HG03342 (cell line): Measurements from ENCODE around the gene PKNOX2.

Experiments
- ATAC-seq: cut with Tn5 transposase; IDR thresholded peaks from one replicate; pipeline ENCODE4 v1.9.1; 2021; ENCODE audit warnings: mild to moderate bottlenecking, moderate library complexity; ENCODE audit not compliant: unreplicated experiment

PKNOX2 gene

DNA sequence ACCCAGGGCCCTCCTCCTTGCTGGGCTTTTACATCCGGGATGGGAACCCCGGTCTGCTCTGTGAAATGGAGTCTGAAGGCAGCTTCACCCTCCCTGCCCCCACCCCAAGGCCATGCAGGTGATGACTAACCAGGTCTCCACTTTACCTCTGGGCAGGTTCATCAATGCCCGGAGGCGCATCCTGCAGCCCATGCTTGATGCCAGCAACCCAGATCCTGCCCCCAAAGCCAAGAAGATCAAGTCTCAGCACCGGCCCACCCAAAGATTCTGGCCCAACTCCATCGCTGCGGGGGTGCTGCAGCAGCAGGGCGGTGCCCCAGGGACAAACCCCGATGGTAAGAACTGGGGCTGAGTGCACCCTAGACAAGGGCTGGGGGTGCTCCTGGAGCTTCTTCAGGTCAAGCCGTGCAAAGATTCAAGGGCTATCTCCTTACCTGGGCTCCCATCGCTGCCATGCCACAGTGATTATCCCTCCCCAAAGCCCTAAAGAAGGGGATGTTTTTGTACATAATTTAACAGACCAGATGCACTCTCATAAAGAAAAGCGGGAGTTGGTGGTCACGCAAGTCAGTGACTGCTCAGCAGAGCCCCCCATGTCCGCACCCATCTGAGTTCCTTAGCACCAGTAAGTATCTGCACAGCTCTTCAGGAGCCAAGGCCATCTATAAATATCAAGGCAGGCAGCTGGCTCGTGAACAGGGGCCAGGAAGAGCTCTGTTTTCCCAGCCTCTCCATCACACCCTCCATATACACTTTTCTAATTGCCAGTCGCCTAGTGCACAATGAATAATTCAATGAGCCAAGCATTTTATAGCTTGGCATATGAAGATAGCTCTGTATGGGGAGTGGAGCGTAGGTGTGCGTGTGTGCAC is 265.5 kb downstream of the PKNOX2 start:
- no peak for ATAC-seq

DNA sequence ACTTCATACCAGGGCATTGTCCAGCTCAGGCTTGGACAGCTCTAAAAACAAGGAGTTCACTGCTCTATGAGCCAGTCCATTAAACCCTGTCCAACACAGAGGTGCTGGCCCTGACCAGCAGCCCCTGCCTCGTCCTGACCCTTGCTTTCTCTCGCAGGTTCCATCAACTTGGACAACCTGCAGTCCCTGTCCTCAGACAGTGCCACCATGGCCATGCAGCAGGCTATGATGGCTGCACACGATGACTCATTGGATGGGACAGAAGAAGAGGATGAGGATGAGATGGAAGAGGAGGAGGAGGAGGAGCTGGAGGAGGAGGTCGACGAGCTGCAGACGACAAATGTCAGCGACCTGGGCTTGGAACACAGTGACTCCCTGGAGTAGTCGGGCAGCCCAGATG is 266.5 kb downstream of the PKNOX2 start:
- no peak for ATAC-seq

DNA sequence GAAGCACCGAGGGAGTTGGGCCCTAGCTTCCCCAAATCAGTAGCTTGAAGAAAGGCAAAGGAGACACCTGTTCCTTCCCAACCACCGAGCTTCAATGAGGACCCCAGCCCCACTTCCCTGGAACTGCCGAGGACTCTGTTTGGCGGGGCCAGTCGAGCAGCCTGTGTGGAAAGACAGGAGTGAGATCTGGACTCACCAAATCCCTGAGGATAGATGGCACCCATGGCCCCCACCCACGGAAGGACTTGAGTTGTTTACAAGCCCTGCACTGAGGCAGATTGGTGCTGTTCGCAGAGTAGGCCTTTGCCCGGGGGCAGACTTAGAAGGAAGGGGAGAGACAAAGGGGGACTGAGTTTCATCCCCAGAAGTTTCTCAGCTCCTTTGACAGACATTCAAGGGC is 266.9 kb downstream of the PKNOX2 start:
- ATAC-seq, result no peak

DNA sequence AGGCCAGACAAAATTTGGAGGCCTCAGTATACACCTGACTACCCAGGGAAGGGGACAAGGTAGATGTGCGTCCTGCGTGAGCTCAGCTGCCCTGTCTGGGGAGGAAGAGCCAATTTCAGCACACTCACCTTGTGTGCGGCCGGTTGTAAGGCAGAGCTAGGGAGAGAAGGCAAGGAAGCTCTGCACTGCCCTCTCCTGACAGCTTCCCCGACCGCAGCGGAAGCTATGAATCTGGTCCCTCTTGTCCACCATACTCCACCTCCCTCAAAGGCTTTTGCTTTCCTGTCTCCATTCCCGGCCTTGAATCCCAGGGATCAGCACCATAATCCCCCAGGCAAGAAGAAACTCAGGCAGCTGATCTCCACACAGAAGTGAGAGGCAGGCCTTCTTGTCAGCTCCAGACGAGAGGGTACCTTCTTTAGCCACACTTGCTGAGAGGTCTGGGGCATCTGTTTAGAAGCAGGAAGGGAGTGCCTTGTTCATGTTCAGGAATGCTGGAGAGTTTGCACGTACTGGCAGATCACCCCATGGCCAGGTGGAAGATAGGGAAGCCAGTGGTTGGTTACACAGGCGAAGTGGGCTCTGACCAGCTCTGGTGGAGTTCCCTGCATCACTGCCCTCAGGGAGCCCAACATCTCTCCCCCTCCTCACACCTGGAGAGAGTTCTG is 269.0 kb downstream of the PKNOX2 start:
- ATAC-seq, result no peak

DNA sequence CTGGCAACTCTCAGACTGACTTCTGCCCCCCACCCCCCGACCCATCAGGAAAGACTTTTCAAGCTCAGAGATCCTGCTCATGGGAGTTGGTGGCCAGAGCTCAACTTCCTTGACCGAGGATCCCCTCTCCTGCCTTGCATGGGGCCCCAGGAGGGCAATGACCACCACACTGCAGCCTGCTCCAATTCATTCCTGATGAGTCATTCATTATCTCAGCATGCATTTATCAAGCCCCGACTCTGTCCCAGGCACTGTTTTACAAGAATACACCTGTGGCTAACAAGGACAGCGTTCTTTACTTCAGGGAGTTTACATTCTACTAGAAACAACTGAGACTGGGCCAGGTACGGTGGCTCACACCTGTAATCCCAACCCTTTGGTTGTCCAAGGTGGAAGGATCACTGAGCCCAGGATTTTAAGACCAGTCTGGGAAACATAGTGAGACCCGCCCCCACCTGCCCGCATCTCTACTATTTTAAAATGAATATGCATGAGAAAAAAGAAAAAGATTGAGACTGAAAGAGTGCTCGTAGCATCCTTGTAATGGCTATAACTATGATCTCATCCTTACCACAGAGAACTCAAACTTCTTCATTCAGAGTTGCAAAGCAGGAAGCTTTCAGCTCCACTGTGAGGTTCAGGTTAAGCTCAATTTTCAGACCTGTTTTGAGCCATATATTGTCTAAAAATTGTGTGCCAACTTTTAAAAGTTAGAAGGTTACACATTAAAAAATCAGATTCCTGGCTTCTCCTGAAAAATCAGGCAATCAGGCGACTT is 271.1 kb downstream of the PKNOX2 start:
- ATAC-seq, result no peak

DNA sequence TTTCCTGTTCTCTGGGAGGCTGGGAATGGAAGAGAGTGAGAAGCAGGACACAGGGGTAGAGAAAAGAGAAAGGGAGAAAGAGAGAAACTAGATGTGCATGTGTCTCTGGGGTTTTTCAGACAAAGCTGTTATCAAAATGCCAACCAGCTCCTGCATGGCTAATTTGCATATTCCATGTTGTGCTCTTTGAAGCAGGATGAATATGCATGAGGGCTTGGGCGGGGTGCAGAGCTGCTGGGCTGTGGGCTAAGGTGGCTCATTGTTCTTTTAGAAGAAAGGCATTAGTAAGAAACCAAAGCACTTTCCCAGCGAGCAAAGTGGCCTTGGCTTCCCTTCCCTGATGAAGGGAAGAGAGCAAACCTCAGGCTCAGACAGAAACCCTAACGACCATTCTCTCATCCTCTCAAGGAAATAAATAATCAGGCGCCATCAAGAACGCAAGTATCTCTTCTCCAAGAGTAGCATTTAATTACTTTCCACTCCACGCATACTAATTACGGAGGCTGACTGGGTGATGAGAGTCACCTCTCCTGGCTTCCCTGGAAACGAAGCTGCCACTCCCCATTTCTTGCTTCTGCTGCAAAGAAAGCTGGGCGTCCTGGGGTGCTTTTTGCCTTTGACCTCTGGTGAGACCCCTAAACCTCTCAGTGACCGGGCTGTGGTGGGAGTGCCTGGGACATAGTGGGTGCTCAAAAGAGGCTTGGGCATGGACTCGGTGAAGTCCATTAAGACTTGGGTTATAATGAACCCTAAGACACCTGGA is 277.3 kb downstream of the PKNOX2 start:
- ATAC-seq, result no peak

DNA sequence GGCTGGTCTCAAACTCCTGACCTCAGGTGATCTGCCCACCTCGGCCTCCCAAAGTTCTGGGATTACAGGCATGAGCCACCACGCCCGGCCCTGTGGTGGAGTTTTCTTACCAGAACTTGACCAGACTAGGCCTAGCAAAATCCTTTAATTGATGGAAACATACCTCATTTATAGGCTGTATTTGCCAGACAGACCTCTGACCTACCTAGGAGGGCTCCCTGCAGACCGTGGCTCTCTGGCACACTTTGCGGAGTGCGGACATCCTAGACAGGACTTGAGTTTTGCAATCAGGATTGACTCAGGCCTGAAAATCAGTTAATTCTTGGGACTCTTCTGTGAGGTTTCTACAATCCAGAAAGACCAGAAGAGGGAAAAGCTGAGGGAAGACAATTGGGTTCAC is 278.4 kb downstream of the PKNOX2 start:
- ATAC-seq, result no peak

DNA sequence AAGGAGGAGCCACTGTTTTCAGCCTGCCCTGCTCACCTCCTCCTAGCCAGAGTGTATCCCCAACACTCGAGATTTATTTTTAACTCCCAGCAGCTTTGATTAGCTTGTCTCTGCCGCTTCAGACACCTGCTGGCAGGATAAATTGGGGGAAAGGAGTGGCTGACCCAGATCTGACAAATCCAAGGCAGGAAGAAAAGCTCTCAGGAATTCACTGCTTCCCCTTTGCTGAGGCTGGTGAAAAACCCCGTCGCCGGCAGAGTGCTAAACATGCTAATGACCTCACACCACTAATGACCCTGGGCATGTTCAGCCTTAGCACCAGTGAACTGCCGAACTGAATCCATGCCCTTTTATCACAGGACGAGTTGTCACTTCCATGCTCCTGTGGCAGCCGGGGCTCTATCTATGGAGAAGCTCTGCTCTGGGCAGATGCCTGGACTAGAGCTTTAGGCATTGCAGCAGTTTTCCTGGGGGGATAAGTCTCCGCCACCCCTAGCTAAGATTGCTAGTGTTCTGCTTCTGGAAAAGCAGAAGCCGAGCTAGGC is 279.3 kb downstream of the PKNOX2 start:
- no peak for ATAC-seq

DNA sequence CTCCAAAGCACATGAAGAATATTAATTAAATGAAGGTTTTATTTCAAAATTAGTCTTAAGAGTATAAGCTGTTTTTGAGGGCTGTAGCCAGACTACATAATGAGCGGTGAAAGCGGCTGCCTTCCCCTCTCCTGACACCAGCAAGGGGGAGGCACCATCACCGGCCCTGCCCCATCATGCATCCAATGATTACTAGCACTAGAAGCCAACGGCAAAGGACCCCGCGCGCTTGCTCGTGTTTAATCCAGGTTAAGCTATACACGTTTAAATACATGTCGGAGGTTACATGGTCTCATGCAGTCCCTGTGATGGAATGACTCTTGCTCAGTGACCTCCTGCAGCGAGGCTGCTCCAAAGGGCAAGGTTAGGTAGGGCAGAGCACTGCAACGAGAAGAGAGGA is 281.2 kb downstream of the PKNOX2 start:
- ATAC-seq, result no peak

DNA sequence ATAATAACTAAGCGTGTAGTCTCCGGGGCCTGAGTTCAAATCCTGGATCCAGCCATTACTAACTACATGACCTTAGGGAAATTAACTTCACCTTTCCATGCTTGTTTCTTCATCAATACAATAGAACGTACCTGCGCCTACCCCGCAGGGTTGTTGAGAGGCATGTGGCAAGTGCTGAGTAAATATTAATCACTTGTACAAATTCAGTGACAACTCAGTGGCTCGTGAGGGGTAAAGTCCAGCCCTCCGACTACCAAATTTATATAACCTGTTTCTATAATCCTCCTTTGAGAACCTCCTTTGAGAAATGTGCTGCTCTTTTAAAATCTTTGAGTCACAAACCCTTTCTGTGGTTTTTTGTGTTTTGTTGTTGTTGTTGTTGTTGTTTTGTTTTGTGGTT is 281.7 kb downstream of the PKNOX2 start:
- ATAC-seq, result no peak

DNA sequence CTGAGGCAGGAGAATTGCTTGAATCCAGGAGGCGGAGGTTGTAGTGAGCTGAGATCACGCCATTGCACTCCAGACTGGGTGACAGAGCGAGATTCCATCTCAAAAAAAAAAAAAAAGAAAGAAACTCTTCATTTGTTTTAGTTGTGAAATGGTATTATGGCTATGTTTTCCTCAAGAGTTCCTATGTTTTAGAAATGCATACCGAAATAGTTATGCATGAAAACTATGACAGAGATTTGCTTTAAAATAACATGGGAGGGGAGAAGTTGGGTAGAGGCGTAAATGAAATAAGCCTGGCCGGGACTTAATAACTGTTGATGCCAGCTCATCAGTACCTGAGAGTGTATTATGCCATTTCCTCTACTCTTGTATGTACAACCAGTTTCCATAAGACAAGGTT is 283.2 kb downstream of the PKNOX2 start:
- ATAC-seq, result no peak

DNA sequence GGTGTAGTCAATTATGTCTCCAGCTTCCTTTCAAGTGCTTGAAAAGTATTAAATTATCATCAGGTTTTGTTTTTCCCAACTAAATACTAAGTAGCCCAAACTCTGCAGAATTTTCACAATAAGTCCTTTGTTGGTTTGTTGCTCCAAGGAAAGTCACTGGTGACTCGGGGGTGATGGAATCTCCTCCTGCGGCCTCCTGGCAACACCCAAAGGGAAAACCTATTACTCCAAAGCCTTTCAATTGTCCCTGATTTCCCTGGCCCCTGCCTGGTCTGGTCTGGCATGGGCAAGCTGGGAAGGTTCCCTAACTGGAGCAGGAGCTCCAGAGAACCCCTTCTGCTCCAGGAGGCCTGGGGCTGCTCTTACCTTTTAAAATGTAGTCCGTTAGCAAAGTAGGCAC is 283.6 kb downstream of the PKNOX2 start:
- no peak for ATAC-seq

DNA sequence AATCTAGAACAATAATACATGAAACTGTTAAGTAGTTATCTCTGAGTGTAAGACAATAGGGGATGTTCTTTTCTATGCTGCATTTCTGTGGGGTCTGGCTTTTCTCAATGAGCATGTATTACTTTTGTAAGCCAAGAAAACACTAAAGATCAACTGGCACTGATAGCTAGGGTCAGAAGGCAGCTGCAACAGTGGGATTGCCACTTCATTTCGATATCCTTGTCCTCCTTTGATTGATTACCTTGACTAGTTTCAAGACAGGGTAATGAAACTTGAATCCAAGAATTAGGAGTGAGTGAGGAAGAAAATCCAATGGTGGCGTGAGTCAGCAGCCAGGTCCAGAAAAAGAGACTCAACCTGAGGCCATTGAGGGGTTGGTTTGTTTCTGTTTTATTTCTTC is 285.0 kb downstream of the PKNOX2 start:
- no peak for ATAC-seq

DNA sequence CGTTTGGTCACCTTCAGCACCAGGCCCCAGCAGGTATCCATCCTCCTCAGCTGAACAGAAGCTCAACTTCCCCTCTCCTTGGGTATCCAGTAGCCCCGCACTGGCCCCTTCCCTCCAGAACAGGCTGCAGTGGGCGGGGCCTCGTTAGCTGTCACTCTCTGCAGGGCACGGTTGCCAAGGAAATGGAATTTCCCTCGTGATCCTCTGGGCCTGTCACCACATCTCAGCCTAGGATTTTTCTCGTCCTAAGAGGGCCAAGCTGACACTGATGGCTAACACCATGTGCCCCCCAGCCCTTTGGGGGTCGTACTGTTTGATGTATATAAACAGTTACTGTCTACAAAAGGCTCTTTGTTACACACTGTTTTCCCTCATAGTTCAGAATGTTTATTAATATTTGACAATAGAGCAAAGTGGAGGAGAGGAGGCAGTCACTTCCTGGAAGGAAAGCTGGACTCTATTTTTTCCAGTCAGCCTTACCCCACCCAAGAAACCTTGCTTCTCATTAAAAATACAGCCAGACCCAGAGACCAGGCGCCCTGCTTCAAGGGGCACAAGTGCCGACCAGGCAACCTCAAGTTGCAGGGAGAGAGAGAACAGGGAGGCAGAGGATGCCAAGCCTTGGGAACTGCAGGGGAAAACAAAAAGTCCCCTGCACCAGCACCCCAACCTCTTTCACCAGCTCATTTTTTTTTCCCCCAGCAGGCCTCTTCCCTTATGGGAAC is 287.0 kb downstream of the PKNOX2 start:
- peak; percentile 70 for ATAC-seq

DNA sequence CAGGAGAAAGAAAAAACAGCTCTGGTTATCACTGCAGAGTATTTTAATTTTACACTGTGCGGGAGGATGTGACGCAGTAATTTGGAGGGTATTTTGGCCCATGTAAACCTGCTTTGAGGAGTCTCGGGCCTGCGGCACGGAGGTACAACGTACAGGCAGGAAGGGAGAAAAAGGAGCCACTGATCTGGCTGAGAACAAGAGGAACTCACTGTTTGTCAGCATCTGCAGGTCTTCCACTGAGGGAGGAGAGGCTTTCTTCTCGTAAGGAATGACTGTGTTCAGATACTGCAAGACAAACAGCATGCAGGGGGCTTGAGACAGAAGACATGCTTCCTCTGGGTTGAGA is 287.5 kb downstream of the PKNOX2 start:
- no peak for ATAC-seq

DNA sequence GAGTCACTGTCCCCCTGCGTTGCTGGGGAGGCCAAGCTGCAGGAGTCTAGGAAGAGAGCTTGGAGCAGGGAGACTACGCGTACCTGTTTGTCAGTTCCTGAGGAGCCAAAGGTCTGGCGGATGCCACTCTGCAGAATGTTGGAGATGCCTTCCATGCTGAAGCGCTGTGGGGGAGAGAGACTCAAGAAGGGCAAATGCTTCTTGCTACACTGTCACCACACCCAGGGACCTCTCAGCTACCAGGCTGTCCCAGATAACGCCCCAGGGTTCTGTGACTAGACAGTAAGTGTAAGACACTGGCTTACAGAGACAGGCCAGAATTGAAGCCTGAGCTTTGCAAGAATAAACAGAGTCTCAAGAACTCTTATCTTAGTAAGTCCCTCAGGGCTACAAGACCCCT is 289.5 kb downstream of the PKNOX2 start:
- ATAC-seq, result no peak

DNA sequence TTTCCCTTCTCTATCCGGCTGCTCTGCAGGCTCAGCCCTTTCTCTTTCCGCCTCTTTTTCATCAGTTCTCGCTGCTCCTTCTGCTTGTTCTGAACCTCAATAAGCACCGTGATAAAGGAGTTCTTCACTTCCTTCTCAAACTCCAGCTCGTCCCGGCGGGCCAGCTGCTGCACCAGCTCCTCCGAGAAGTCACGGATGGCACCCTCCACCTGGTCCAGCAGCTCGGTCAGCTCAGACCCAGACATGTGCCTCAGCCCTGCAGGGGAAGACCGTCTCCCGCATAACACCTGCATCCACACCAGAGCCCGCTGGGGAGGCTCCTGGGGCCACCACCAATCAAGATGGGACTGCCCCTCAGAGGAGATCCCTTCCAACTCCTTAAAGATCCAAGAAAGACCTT is 291.3 kb downstream of the PKNOX2 start:
- no peak for ATAC-seq

DNA sequence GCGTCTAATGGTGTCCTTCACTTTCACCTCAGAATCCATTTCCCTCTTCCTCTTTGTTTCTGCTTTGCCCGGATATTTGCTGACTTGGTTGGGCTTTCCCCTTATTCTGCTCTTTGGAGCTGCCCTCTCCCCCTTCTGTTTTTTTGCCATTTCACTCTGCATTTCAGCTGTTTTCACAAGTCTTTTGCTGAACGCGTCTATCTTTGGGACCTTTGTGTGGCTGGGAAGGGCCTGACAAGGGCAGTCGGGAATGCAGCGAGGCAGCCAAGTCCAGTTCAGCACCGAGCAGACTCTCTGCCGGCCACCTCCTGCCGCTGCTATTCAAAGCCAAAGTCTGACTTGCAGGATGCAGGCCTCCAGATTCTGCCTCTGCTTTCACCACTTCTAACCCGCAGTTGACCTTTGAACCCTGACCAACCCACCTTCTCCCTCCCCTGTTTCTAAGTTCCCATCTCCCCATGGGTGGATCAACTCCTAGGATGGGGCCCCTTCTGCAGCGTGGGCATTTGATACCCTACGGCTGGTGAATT is 293.3 kb downstream of the PKNOX2 start:
- ATAC-seq, result no peak

DNA sequence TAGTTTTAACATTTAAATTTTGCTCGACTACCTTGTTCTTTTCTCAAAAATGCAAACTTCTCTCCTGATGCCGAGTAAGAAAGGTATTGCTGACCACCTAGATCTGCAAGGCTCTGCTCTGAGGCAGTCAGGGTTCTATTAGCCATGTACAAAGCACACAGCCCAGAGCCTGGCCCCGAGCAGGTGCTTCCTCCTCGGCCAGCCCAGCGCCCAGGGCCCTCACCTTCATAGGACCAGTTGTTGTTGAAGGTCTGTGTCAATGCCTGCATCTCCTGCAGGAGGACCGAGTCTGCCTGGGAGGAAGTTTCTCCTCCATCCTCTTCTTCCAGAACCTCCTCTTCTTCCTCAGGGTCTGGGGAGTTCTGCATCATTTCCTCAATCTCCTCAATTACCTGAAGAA is 295.7 kb downstream of the PKNOX2 start:
- ATAC-seq, result no peak
